Activated CD4-positive, alpha-beta T cell treated with anti-CD3 and anti-CD28 coated beads, Interleukin-2, amount 10 ng/mL, durations not matched to agents 24 days and 14 days (primary cell): ENCODE data around the gene TSPAN14. TPM values are rescaled to one million over a fixed set of nuclear protein-coding genes. Genes with fewer than 3 reads are reported as not detected.
"Not testable (repeated sequence)": the region's sequence is repeated elsewhere in the genome, so short reads cannot be mapped to it uniquely, and the experiment has no call there.

Experiments
- DNase-seq: peaks from one replicate; pipeline ENCODE4 v3.0.0; 2022
- H3K27ac Mint-ChIP-seq: one replicate; pipeline ENCODE4 v1.8.0; 2022; ENCODE audit warnings: mild to moderate bottlenecking, mixed read lengths
- H3K27me3 Mint-ChIP-seq: one replicate; pipeline ENCODE4 v1.8.0; 2022; ENCODE audit warnings: mixed read lengths
- H3K36me3 Mint-ChIP-seq: one replicate; pipeline ENCODE4 v1.8.0; 2022; ENCODE audit warnings: low read depth, mild to moderate bottlenecking, mixed read lengths
- H3K4me1 Mint-ChIP-seq: one replicate; pipeline ENCODE4 v1.8.0; 2021; ENCODE audit warnings: mixed read lengths
- H3K4me3 Mint-ChIP-seq: one replicate; pipeline ENCODE4 v1.8.0; 2022; ENCODE audit warnings: mild to moderate bottlenecking, moderate library complexity, mixed read lengths
- H3K9me3 Mint-ChIP-seq: one replicate; pipeline ENCODE4 v1.8.0; 2021; ENCODE audit warnings: mixed read lengths
- intact Hi-C: fragments of 100-400 bp; cut with micrococcal nuclease; formaldehyde crosslinking; loops from one replicate; pipeline ENCODE4 v1.15.1; 2023
- total RNA-seq: library from RNA; stranded (reverse); gene quantifications from 2 replicates; pipeline ENCODE4 v1.2.3, GENCODE V29; 2022

The TSPAN14 gene
- total RNA-seq, 1 donor from 2014 or later = 61.7 TPM

DNA sequence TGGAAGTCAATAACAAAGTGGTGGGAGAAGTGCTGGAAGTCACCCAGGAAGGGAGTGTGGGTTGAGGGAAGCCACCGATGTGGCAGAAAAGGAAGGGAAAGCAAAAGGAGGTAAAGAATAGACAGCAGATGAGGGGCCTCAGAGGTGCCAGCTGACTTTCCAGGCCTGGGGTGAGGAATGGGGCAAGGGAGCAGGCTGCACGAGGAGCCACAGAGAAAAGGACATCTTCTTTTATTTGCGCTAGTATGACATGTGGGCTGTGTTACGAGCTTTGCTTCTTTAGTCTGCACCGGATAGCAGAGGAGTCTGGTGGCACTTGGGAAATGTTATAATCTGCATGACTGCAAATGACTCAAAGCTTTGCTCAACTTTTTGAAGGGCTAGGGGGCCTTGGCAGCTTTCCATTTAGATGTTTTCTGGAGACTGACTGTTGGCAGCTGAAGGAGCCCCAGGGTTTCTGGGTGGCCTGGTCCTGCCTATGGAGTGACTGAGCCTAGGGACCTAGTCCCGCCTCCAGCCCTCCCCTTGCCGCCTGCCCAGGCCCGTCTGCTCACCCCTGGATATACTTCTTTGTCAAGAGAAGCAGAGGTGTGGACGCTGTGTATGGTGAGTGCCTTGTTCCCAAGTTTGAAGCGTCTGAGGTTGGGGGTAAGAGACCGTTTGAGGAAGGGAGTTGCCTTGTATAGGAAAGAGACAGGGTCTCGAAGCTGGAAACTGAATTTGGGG lies 40.7 kb upstream of the TSPAN14 start:
- intact Hi-C loops = no loop called here
- peak overlapping the region; percentile 22 for H3K27ac Mint-ChIP-seq
- H3K4me1 Mint-ChIP-seq = peaks cover 26% of the 10 kb centered on the region
- peaks cover 3% of the 10 kb centered on the region for H3K27me3 Mint-ChIP-seq
- DNase-seq = no peak
- H3K4me3 Mint-ChIP-seq = no peak overlapping the region
- no peaks in the 10 kb centered on the region for H3K9me3 Mint-ChIP-seq
- no peaks in the 10 kb centered on the region for H3K36me3 Mint-ChIP-seq

DNA sequence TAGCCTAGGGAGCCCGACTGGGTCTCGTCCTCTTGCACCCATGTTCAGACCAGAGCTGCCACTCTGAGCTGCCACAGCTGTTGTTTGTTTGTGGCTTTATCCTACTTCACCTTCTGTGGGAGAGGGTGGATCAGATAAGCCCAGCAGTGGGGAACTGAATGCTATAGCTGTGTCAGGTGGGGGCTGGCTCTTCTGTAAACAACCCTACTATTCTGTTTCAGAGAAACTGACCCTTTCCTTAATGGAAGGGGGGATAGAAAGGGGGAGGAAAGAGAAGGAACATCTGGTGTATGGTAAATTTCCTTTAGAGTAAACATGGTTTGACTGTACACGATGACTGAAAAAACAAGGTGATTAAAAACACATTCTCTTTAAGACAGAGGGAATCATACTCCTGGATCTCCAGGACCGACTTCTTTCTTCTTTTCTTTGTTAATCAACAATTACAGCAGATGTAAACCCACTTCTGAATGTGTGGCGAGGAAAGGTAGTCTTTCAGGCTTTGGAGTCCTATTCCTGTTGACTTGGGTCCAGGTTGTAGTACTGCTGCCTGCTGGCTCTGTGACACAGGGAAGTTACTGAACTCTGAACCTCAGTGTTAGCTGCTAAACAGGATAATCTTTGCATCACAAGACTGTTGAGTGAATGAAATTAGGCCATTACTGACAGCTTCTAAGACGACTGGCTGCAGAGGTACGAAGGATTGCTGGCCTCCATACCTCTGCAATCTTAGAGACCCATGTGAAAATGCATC lies 39.8 kb upstream of the TSPAN14 start:
- Mint-ChIP-seq H3K4me1 (peaks cover 22% of the 10 kb centered on the region), H3K27ac (no peak overlapping the region), H3K36me3 (no peaks in the 10 kb centered on the region), H3K27me3 (peaks cover 3% of the 10 kb centered on the region), H3K9me3 (no peaks in the 10 kb centered on the region), H3K4me3 (no peak overlapping the region)
- no peak for DNase-seq
- intact Hi-C loops = no loop called here

DNA sequence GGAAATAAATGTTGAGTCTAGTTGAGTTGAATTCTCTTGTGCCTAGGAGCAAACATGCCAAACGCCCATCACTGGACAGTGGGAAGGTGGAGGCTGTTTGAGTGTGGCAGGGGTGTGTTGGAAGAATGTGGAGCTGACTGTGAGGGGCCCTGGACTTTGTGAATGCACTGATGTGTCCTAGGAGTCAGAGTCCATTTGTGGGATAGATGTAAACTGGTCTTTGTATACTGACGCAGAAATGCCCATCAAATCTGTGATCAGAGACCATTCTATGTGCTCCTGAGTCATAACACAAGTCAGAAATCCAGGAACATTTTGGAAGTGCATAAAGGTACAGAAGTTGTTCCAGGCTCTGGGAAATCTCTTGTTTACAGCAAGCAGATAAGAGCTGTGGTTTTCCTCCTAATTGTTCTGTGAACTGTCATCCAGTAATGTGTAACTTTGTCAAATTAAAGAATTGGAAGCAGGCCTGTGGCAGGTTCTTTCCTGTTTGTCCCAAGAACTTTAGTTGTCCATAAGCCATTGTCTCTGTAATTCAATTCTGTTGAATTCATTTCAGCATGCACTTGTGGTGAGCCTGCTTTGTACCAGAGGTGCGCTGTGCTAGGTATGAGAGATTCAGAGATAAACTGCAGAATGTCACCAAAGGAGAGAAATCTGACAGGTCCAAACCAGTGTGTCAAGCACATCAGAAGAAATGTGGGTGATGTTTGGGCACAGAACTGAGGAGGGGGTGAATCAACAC lies 38.2 kb upstream of the TSPAN14 start:
- H3K27ac Mint-ChIP-seq = no peak overlapping the region
- H3K4me1 Mint-ChIP-seq = peaks cover 18% of the 10 kb centered on the region
- H3K36me3 Mint-ChIP-seq = no peaks in the 10 kb centered on the region

DNA sequence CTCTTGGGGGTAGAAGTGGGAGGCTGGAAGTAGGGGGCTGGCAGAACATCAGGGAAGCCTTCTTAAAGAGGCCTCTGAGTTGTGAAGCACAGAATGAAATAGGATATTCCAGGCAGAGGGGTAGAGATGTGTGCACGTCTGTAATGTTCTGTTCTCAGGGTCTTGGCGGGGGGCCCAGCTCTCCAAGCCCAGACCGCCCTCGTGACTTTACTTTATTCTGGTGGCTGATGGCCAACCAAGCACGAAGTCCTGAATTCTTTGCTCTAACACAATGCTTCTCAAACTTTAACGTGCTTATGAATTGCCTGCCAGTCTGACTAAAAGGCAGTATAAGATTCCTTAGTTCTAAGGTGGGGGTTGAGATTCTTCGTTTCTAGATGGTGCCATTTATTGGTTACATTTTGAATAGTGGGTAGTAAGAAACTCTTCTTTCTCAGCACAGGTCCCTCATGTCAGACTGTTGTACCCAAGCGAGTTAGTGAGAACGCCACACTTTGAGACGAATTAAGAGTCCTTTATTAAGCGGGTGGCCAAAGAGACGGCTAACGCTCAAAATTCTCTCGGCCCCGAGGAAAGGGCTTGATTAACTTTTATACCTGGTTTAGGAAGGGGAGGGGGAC lies 37.5 kb upstream of the TSPAN14 start:
- DNase-seq = no peak
- intact Hi-C loops = no loop called here
- Mint-ChIP-seq H3K27ac (no peak overlapping the region), H3K36me3 (no peaks in the 10 kb centered on the region), H3K4me3 (no peak overlapping the region), H3K4me1 (peaks cover 17% of the 10 kb centered on the region), H3K27me3 (peaks cover 2% of the 10 kb centered on the region), H3K9me3 (no peaks in the 10 kb centered on the region)

More for the DNA sequence above, 38.2 kb upstream of the TSPAN14 start:
- H3K27me3 Mint-ChIP-seq = peaks cover 2% of the 10 kb centered on the region
- intact Hi-C loops = no loop called here
- no peaks in the 10 kb centered on the region for H3K9me3 Mint-ChIP-seq
- no peak overlapping the region for H3K4me3 Mint-ChIP-seq
- DNase-seq = no peak

DNA sequence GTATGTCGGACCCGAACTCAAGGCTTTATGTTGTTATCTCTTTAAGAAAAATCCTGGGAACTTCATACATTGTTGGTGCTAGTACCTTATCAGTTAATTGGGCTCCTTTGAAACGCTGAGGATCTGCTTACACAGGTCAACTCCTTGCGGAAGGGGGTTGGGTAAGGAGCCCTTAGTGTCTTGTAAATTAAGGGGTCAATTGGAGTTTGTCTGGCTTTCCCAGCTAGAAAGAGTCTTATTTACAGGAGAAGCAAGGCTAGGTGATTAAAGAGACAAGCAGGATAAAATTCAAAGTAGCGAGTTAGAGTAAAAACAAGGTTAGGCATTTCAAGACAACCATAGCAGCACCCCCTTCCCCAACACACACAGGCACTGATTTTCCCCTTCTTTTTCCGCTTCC lies 36.9 kb upstream of the TSPAN14 start:
- peaks cover 14% of the 10 kb centered on the region for H3K4me1 Mint-ChIP-seq
- H3K27ac Mint-ChIP-seq, H3K27me3 Mint-ChIP-seq, H3K36me3 Mint-ChIP-seq, DNase-seq, H3K4me3 Mint-ChIP-seq, intact Hi-C loops, H3K9me3 Mint-ChIP-seq: not testable (repeated sequence)

DNA sequence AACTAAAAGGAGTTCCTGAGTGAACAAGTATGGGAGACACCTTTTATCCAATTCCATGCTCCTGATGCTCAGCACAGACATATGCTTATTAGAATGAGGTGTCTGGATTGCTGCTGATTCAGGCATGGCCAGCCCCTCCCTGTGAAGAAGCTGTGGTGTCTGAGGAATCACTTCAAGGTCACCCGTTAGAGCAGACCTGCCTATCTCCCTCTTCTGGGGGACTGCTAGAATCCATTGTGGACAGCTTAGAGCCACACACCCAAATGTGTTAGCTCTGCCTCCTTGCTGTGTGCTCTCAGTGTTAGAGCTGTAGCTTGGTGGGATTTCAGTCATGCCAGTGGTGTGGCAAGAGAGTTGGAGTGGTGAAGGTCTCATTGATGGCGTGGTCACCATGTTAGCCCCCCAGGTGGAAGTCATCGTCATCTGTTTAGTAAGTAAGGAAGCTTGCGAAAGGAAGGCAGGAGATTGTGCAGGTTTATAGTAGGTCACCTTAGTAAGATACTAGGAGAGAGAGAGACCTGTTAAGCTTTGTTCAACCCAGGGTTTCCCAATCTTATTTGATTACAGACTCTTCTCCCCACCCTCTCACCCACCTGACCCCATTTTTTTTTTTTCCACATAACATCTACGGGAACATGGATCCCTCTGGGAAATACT lies 32.9 kb upstream of the TSPAN14 start:
- no peak overlapping the region for H3K27ac Mint-ChIP-seq
- H3K4me3 Mint-ChIP-seq = no peak overlapping the region
- DNase-seq = no peak
- H3K4me1 Mint-ChIP-seq = peaks cover 3% of the 10 kb centered on the region
- H3K27me3 Mint-ChIP-seq = peaks cover 1% of the 10 kb centered on the region
- H3K9me3 Mint-ChIP-seq = no peaks in the 10 kb centered on the region
- peaks cover 3% of the 10 kb centered on the region for H3K36me3 Mint-ChIP-seq
- intact Hi-C loops = no loop called here

DNA sequence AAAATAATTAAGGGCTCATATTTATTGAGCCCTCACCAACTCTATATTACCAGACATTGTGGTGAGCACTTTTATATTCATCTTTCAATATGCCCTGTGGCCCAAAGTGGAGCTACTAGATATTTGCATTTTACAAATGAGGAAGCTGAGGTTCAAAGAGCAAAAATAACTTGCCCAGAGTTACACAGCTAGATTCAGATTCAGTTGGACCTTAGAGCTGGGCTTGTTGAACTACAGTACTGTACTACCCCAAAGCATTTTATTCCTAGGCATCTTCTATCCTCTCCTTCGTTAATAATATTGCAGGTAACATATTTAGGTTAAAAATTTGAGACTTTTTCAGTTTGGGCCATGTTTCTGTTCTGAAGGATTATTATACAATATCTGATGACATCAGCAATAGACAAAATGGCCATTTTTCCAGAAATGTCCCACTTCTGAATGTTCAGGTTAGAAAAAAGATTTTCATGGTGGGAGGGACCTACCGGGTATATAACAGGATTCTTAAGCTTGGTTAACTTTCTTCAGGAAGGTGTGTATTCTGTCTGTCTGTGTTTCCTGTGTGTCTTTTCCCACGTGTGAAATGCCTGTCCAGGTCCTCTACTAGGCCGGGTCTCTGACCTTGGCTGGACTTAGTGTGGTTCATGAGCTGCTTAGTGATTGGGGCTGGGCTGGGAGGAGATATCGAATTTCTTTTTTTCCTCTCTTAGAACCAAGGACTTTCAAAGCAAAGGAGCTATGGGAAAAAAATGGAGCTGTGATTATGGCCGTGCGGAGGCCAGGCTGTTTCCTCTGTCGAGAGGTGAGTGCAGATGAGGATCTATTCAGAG lies 32.2 kb upstream of the TSPAN14 start:
- H3K4me1 Mint-ChIP-seq = peaks cover 2% of the 10 kb centered on the region
- no peaks in the 10 kb centered on the region for H3K27me3 Mint-ChIP-seq
- peaks cover 3% of the 10 kb centered on the region for H3K36me3 Mint-ChIP-seq
- intact Hi-C loops = no loop called here
- H3K4me3 Mint-ChIP-seq = no peak overlapping the region
- no peak for DNase-seq
- H3K27ac Mint-ChIP-seq = no peak overlapping the region
- no peaks in the 10 kb centered on the region for H3K9me3 Mint-ChIP-seq

DNA sequence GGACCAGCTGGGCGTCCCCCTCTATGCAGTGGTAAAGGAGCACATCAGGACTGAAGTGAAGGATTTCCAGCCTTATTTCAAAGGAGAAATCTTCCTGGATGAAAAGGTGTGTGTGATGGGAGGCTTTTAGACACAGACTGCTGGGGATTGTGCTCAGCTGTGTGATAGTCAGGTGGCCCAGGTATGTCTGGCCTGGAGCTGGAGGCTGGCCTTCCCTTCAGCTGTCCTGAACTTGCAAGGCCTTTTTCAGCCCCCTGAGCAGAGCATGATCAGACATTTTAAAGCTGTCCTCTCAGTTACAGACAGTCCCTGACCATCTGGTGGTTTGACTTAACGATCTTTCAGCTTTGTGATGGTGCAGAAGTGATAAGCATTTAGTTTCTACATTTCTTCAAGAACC lies 28.2 kb upstream of the TSPAN14 start:
- DNase-seq = no peak
- Mint-ChIP-seq H3K4me3 (no peak overlapping the region), H3K4me1 (peaks cover 5% of the 10 kb centered on the region), H3K27me3 (no peaks in the 10 kb centered on the region), H3K9me3 (no peaks in the 10 kb centered on the region), H3K27ac (no peak overlapping the region), H3K36me3 (peaks cover 7% of the 10 kb centered on the region)
- intact Hi-C loops = no loop called here

DNA sequence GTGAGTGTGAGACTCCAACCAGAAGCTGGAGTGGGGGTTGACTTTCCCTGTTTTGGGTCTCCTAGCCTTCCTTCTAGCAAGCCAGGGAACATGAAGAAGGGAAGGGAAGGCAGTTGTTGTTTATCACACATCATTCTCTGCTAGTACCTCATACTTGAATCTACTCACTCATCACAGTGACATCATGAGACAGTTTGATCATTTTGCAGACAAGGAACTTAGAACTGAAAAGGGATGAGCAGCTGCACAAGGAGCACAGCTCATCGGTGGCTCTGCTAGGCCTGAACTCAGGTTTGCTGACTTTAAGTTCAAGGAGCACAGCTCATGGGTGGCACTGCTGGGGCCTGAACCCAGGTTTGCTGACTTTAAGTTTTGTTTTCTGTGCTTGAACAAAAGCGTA lies 26.6 kb upstream of the TSPAN14 start:
- Mint-ChIP-seq H3K4me3 (no peak overlapping the region), H3K4me1 (peaks cover 5% of the 10 kb centered on the region), H3K27me3 (no peaks in the 10 kb centered on the region), H3K9me3 (no peaks in the 10 kb centered on the region), H3K27ac (no peak overlapping the region), H3K36me3 (peaks cover 7% of the 10 kb centered on the region)
- intact Hi-C loops = no loop called here
- DNase-seq = no peak

DNA sequence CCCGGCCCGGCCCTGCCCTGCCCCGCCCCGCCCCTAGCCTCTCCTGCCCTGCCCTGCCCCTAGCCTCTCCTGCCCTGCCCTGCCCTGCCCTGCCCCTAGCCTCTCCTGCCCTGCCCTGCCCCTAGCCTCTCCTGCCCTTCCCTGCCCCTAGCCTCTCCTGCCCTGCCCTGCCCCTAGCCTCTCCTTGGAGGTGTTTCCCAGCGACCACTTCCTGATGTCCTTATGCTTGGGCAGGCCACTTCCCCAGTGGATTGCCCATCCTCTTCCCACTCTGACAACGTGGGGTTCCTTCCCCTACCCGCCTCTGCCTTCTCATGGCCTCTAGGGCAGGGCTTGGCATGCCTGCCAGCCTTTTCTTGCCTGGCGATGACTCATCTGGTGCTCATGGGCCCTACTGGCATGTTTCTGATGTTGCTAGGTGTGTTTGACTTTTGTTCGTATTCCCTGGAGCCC lies 24.6 kb upstream of the TSPAN14 start:
- no peak overlapping the region for H3K4me3 Mint-ChIP-seq
- H3K27ac Mint-ChIP-seq = no peak overlapping the region
- H3K36me3 Mint-ChIP-seq = peaks cover 5% of the 10 kb centered on the region
- H3K27me3 Mint-ChIP-seq = no peaks in the 10 kb centered on the region
- H3K9me3 Mint-ChIP-seq = no peaks in the 10 kb centered on the region
- intact Hi-C loops = no loop called here
- peaks cover 5% of the 10 kb centered on the region for H3K4me1 Mint-ChIP-seq
- no peak for DNase-seq

DNA sequence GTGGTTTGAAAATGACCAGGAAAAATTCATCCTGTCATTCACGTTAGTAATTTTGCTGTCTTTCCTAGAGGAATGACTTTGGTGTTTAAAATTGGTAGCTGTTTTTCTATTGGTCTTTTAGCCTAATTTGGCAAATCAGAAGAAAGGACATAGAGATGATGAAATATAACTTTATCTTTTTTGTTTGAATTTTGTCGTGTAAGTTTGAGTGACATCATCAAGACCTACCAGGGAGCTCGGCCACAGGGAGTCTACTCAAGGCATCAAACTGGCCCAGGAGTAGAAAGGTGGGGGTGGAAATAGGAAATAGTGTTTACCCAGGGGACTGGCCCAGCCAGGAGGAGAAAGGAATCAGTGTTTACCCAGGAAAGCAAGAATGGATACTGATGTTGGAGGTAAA lies 21.0 kb upstream of the TSPAN14 start:
- no peak overlapping the region for H3K27ac Mint-ChIP-seq
- no peaks in the 10 kb centered on the region for H3K36me3 Mint-ChIP-seq
- H3K4me1 Mint-ChIP-seq = peaks cover 3% of the 10 kb centered on the region
- no peaks in the 10 kb centered on the region for H3K9me3 Mint-ChIP-seq
- peaks cover 13% of the 10 kb centered on the region for H3K27me3 Mint-ChIP-seq
- H3K4me3 Mint-ChIP-seq = no peak overlapping the region
- intact Hi-C loops = no loop called here
- no peak for DNase-seq

DNA sequence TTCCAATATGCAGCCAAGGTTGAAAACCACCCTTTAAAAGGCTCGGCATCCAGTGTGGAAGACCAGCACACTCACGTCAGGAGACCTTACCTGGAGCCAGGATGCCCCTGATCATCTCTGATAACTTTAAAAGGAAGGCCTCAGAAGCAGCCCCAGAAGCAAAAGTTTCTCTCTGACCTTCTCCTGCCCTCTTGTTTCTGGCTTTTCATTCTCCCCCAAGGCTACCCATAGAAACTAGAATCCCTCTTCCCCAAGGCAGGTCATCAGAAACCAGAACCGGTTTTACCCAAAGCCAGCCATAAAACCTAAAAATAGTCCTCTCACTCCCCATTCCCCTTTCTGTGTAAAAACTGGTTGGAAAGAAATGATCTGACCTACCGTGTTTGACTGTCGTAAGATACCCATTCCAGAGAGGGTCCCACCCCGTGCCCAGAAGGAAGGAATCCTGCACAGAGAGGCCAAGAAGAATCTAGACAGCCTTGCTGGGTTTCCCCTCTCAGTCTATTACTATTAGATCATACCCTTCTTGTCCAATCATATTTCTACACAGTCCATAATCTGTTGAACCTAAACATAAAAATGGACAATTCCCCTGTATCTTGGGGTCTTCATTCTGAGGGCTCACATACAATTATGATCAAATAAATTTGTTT lies 17.5 kb upstream of the TSPAN14 start:
- intact Hi-C loops = no loop called here
- no peaks in the 10 kb centered on the region for H3K9me3 Mint-ChIP-seq
- H3K4me3 Mint-ChIP-seq = no peak overlapping the region
- no peaks in the 10 kb centered on the region for H3K36me3 Mint-ChIP-seq
- no peak for DNase-seq
- H3K27ac Mint-ChIP-seq = no peak overlapping the region
- no peaks in the 10 kb centered on the region for H3K4me1 Mint-ChIP-seq
- H3K27me3 Mint-ChIP-seq = peaks cover 20% of the 10 kb centered on the region
